Endothelial cell (in vitro differentiated cells): ENCODE measurements around the gene NXPE4. TPM values are rescaled to one million over a fixed set of nuclear protein-coding genes. Genes with fewer than 3 reads are reported as not detected.

Experiments
- DNase-seq: peaks from one replicate; pipeline ENCODE4 v3.0.0; 2021; ENCODE audit warnings: low spot score
- H3K27ac Mint-ChIP-seq: one replicate; pipeline ENCODE4 v1.8.0; 2021; ENCODE audit warnings: mixed read lengths, inconsistent platforms; ENCODE audit not compliant: unreplicated experiment
- H3K27me3 Mint-ChIP-seq: one replicate; pipeline ENCODE4 v1.8.0; 2021; ENCODE audit warnings: mild to moderate bottlenecking, moderate library complexity, mixed read lengths, inconsistent platforms; ENCODE audit not compliant: unreplicated experiment
- H3K36me3 Mint-ChIP-seq: one replicate; pipeline ENCODE4 v1.8.0; 2021; ENCODE audit warnings: mild to moderate bottlenecking, low read depth, mixed read lengths, inconsistent platforms; ENCODE audit not compliant: unreplicated experiment
- H3K4me1 Mint-ChIP-seq: one replicate; pipeline ENCODE4 v1.8.0; 2021; ENCODE audit warnings: mild to moderate bottlenecking, mixed read lengths, inconsistent platforms; ENCODE audit not compliant: unreplicated experiment
- H3K4me3 Mint-ChIP-seq: one replicate; pipeline ENCODE4 v1.8.0; 2021; ENCODE audit warnings: mild to moderate bottlenecking, mixed read lengths, inconsistent platforms; ENCODE audit not compliant: unreplicated experiment
- H3K9me3 Mint-ChIP-seq: one replicate; pipeline ENCODE4 v1.8.0; 2021; ENCODE audit warnings: mixed read lengths, inconsistent platforms; ENCODE audit not compliant: unreplicated experiment
- total RNA-seq: library from RNA; stranded (reverse); fragmentation: NEBNext Ultra II Directional; extraction: Animal tissue kit (Norgen Biotek cat#: 25700); gene quantifications from one replicate; pipeline ENCODE4 v1.2.1, GENCODE V29; 2021; ENCODE audit not compliant: unreplicated experiment
- TF ChIP-seq, protein P1 (sequence below): fragments of 200-600 bp; sonication (generic); IDR thresholded peaks from one replicate; pipeline ENCODE4 v1.5.0; 2021; ENCODE audit warnings: antibody characterized with exemption; ENCODE audit not compliant: unreplicated experiment

The NXPE4 gene
- total RNA-seq, 1 donor from 2014 or later: not detected

DNA sequence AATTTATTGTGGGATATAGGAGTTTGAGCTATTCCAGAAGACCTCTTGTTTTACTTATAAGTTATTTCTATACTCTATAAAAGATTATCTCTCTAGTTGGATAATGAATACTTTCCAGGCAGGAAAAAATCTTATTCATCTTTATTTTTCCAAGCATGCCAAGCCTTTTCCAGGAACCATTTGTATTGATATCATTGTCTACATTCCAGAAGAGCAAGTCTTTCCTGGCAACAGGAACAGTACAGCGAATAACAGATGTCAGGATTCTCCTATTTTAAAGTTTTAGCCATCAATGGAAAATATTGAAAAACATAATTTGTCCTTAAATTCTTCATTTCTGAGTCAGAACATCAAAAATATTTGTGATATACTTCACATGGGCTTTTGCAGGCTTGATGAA, 30.8 kb downstream of the NXPE4 start:
- Mint-ChIP-seq H3K4me1 (peaks cover under 1% of the 10 kb centered on the region), H3K27me3 (peaks cover 1% of the 10 kb centered on the region), H3K27ac (no peak overlapping the region), H3K9me3 (no peaks in the 10 kb centered on the region), H3K4me3 (no peak overlapping the region), H3K36me3 (no peaks in the 10 kb centered on the region)
- TF ChIP-seq, protein P1, sequence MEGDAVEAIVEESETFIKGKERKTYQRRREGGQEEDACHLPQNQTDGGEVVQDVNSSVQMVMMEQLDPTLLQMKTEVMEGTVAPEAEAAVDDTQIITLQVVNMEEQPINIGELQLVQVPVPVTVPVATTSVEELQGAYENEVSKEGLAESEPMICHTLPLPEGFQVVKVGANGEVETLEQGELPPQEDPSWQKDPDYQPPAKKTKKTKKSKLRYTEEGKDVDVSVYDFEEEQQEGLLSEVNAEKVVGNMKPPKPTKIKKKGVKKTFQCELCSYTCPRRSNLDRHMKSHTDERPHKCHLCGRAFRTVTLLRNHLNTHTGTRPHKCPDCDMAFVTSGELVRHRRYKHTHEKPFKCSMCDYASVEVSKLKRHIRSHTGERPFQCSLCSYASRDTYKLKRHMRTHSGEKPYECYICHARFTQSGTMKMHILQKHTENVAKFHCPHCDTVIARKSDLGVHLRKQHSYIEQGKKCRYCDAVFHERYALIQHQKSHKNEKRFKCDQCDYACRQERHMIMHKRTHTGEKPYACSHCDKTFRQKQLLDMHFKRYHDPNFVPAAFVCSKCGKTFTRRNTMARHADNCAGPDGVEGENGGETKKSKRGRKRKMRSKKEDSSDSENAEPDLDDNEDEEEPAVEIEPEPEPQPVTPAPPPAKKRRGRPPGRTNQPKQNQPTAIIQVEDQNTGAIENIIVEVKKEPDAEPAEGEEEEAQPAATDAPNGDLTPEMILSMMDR: no peak
- DNase-seq: no peak

GRCh38 chr11:114563077-114563476, 32.5 kb downstream of the NXPE4 start:
- H3K27me3 Mint-ChIP-seq: peaks cover 1% of the 10 kb centered on the region
- no peak overlapping the region for H3K27ac Mint-ChIP-seq
- no peak overlapping the region for H3K4me3 Mint-ChIP-seq
- H3K4me1 Mint-ChIP-seq: peaks cover 9% of the 10 kb centered on the region
- DNase-seq: no peak
- H3K36me3 Mint-ChIP-seq: no peaks in the 10 kb centered on the region
- TF ChIP-seq, protein P1: no peak
- no peaks in the 10 kb centered on the region for H3K9me3 Mint-ChIP-seq

- peaks cover 9% of the 10 kb centered on the region for H3K4me1 Mint-ChIP-seq
- no peak overlapping the region for H3K4me3 Mint-ChIP-seq
- no peaks in the 10 kb centered on the region for H3K36me3 Mint-ChIP-seq
- H3K27ac Mint-ChIP-seq: no peak overlapping the region
- TF ChIP-seq, protein P1: no peak
- no peaks in the 10 kb centered on the region for H3K9me3 Mint-ChIP-seq
- DNase-seq: no peak
- peaks cover 1% of the 10 kb centered on the region for H3K27me3 Mint-ChIP-seq
Measured at GRCh38 chr11:114562166-114562916, 33.2 kb downstream of the NXPE4 start.

DNA sequence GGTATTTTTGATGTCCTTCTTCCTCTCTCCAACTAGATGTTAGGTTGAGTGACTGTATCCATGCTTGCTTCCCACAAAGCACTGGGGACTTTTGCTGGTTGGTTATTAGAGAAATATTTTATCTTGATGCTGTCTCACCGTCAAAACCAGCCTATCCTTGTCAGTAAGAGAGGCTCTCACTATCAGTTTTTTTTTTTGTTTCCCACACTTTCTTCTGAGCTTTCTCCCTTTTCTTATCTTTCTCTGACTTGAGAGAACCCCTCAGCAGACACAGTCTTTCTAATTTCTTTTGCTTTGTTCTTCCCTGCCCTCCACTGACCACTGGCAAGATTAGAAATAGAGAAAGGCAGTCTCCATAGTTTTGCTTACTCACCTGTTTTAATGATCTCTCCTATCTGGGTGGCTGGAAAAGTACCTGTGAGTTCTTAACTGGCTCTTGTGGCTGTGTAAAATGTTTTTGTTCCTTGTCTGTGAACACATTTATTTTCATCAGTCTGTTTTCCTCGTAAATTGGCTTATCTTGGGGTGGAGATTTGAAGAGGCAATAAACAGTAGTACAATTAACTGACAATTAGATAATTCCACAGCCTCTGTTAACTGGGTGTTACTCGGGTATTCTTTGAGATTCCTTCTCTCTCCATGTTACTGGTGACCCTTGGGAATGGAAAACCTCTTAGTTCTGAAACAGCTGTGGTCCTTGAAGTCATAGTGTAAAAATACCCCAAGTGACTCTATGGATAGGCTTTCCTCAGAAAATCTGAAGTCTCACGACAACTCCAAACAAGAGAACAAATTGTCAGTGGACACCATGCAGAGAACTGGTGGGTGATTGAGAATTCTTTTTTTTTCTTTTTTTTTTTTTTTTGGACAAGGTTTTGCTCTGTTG, 35.9 kb downstream of the NXPE4 start, which contains the start of gene NXPE1:
Gene NXPE1 (minus strand): TSS at position 457 of the 886 bp plus-strand sequence. CDS start 8,680 bp downstream, outside the sequence.
- no peaks in the 10 kb centered on the region for H3K9me3 Mint-ChIP-seq
- peaks cover 9% of the 10 kb centered on the region for H3K4me1 Mint-ChIP-seq
- no peaks in the 10 kb centered on the region for H3K36me3 Mint-ChIP-seq
- H3K4me3 Mint-ChIP-seq: no peak within 1 kb of the TSS
- DNase-seq: no peak
- TF ChIP-seq, protein P1: no peak
- peaks cover 1% of the 10 kb centered on the region for H3K27me3 Mint-ChIP-seq
- no peak within 1 kb of the TSS for H3K27ac Mint-ChIP-seq
